Heart left ventricle (tissue), 13 donors: ENCODE data around the gene FAAH.

Experiments
- CTCF ChIP-seq, 12 donors: fragments of 200-600 bp; sonication (generic) in 4 of 12; IDR thresholded peaks; one replicate each; pipeline versions ENCODE4 v1.5.0 to v1.8.0; 2018 to 2022; ENCODE audit warnings: antibody characterized with exemption in 12 of 12, mild to moderate bottlenecking in 5 of 12
- POLR2A ChIP-seq, 2 donors: fragments of 450-650 bp; IDR thresholded peaks; one replicate each; pipeline ENCODE4 v1.6.1; 2017; ENCODE audit warnings: antibody characterized with exemption in 2 of 2, mild to moderate bottlenecking in 2 of 2, moderate library complexity in 2 of 2
- donor health status: ischemic (EF 13 %, LVEDD 7.1; RV severe dilation, severe dysfunction).
- donor health status: DM: no; HTN: yes; CAD: no.
- donor health status: DM: no; HTN: no; CAD: no.
- donor health status: ischemic (EF 25% LVEDD 6.9; RV normal size, moderate dysfunction).
- donor health status: ischemic (EF 25% LVEDD 5.7; RV mildly dilated, moderate dysfunction).
- donor health status: ischemic (EF 35%, LVEDD 5.7; RV mildly dilated, moderate dysfunction).
- donor health status: nonischemic (EF 11% LVEDD 7.7; RV severe dilation, severe dysfunction).
- donor health status: DM: yes; HTN: yes; CAD: no.
- donor health status: PGD.
- donor health status: ischemic (EF 29% LVEDD 5.4; RV normal size, mild dysfunction).
- donor health status: nonischemic (EF 23%, LVEDD 6.1; RV moderate dilation, normal function).

- TF ChIP-seq CTCF (IDR thresholded peaks at IDR 0.05) (no peak), POLR2A (IDR thresholded peaks at IDR 0.05) (no peak)
These were observed 42.7 kb downstream of the FAAH start for GRCh38 chr1:46436844-46437243.
